Astrocyte (in vitro differentiated cells and primary cell): ENCODE results near the gene ERCC6L2. TPM values are rescaled to one million over a fixed set of nuclear protein-coding genes. Genes with fewer than 3 reads are reported as not detected.

Experiments
- DNase-seq: peaks from one replicate; pipeline ENCODE4 v3.0.0-alpha.2; 2010; ENCODE audit warnings: low read depth
- FAIRE-seq: peaks from 2 replicates; lab custom pipeline; 2011; peaks lifted over from hg19 to GRCh38; lab: Jason Lieb, UNC
- H2AFZ ChIP-seq: 2 replicates; pipeline ENCODE4 v1.6.0; 2012; ENCODE audit warnings: low read depth, low read length, inconsistent platforms
- H3K27ac ChIP-seq: 2 replicates; pipeline ENCODE4 v1.5.1; 2011; ENCODE audit warnings: low read depth, low read length, inconsistent platforms
- H3K27me3 ChIP-seq: 2 replicates; pipeline ENCODE4 v1.6.0; 2011; ENCODE audit warnings: low read length, inconsistent platforms; ENCODE audit not compliant: insufficient read depth
- H3K36me3 ChIP-seq: 2 replicates; pipeline ENCODE4 v1.5.1; 2011; ENCODE audit warnings: low read length, inconsistent platforms; ENCODE audit not compliant: insufficient read depth
- H3K4me1 ChIP-seq: 2 replicates; pipeline ENCODE4 v1.5.1; 2011; ENCODE audit warnings: low read length, inconsistent platforms; ENCODE audit not compliant: insufficient read depth
- H3K4me2 ChIP-seq: 2 replicates; pipeline ENCODE4 v1.6.0; 2012; ENCODE audit warnings: low read length, inconsistent platforms
- H3K4me3 ChIP-seq: 2 replicates; pipeline ENCODE4 v1.5.1; 2011; ENCODE audit warnings: low read depth, mild to moderate bottlenecking, low read length, inconsistent platforms; ENCODE audit not compliant: insufficient read depth
- H3K79me2 ChIP-seq: 2 replicates; pipeline ENCODE4 v1.6.0; 2012; ENCODE audit warnings: mild to moderate bottlenecking, low read length, inconsistent platforms; ENCODE audit not compliant: insufficient read depth
- H3K9ac ChIP-seq: 2 replicates; pipeline ENCODE4 v1.6.0; 2012; ENCODE audit warnings: mild to moderate bottlenecking, low read length, inconsistent platforms
- H3K9me3 ChIP-seq: 2 replicates; pipeline ENCODE4 v1.5.1; 2012; ENCODE audit warnings: low read depth, mild to moderate bottlenecking, low read length, inconsistent platforms; ENCODE audit not compliant: insufficient read depth
- H4K20me1 ChIP-seq: 2 replicates; pipeline ENCODE4 v1.6.0; 2012; ENCODE audit warnings: low read length, inconsistent platforms; ENCODE audit not compliant: insufficient read depth
- H3K27ac Mint-ChIP-seq: one replicate; pipeline ENCODE4 v1.8.0; 2021; ENCODE audit warnings: mild to moderate bottlenecking, mixed read lengths; ENCODE audit not compliant: unreplicated experiment
- H3K27me3 Mint-ChIP-seq: one replicate; pipeline ENCODE4 v1.8.0; 2021; ENCODE audit warnings: low read depth, mixed read lengths; ENCODE audit not compliant: unreplicated experiment
- H3K36me3 Mint-ChIP-seq: one replicate; pipeline ENCODE4 v1.8.0; 2021; ENCODE audit warnings: low read depth, mixed read lengths; ENCODE audit not compliant: unreplicated experiment
- H3K4me1 Mint-ChIP-seq: one replicate; pipeline ENCODE4 v1.8.0; 2021; ENCODE audit warnings: low read depth, mixed read lengths; ENCODE audit not compliant: unreplicated experiment
- H3K4me3 Mint-ChIP-seq: one replicate; pipeline ENCODE4 v1.8.0; 2021; ENCODE audit warnings: mild to moderate bottlenecking, moderate library complexity, mixed read lengths; ENCODE audit not compliant: unreplicated experiment
- H3K9me3 Mint-ChIP-seq: one replicate; pipeline ENCODE4 v1.8.0; 2021; ENCODE audit warnings: mild to moderate bottlenecking, mixed read lengths; ENCODE audit not compliant: unreplicated experiment
- EZH2 ChIP-seq: IDR thresholded peaks from 2 replicates; pipeline ENCODE4 v1.6.1; 2012; ENCODE audit warnings: mild to moderate bottlenecking, low read length, inconsistent platforms; ENCODE audit not compliant: insufficient read depth
- total RNA-seq: library from RNA; stranded (reverse); gene quantifications from 2 replicates; pipeline ENCODE4 v1.2.1, GENCODE V29; 2021
- TF ChIP-seq, protein P1 (sequence below): IDR thresholded peaks from 2 replicates; pipeline ENCODE4 v1.5.1; 2011; ENCODE audit warnings: low read depth, mild to moderate bottlenecking, inconsistent platforms, low read length, moderate library complexity; ENCODE audit not compliant: insufficient read depth

The ERCC6L2 gene
- total RNA-seq, 1 donor from 2014 or later = 31.9 TPM

DNA sequence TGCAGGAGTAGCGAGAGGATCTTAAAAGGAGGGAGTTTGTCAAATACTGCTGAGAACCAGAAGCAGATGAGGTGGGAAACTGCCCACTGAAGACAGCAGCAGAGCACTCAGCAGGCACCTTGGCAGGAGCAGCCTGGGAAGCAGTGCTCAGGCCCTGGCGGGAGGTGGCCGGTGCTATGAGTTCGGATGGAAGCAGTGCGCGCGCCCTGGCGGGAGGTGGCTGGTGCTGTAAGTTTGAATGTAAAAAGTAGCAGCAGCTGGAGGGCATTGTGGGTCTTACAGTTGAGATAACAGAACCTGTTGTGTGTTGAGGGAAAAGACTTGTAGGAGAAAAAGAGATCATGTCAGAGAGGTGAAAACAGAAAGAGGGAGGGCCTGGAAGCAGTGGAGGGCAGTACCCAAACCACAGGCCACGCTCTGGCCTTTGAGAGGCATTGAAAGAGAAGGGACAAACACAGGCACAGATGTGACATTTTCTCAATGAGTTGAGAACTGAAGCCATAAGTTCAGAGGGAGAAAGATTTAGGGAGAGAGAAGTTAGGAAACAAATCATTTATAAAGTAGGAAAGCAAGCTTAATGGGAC lies 130.9 kb downstream of the ERCC6L2 start:
- H3K27me3 Mint-ChIP-seq = no peaks in the 10 kb centered on the region
- FAIRE-seq (no peak), DNase-seq (no peak)
- H4K20me1 ChIP-seq = peaks cover 35% of the 10 kb centered on the region
- H3K79me2 ChIP-seq = no peaks in the 10 kb centered on the region
- no peaks in the 10 kb centered on the region for H3K27me3 ChIP-seq
- no peak overlapping the region for H3K4me3 ChIP-seq
- H3K27ac ChIP-seq = no peak overlapping the region
- peaks cover 17% of the 10 kb centered on the region for H3K4me1 Mint-ChIP-seq
- peaks cover 24% of the 10 kb centered on the region for H3K36me3 Mint-ChIP-seq
- no peaks in the 10 kb centered on the region for H3K9me3 ChIP-seq
- H3K9ac ChIP-seq = no peak overlapping the region
- no peaks in the 10 kb centered on the region for H3K36me3 ChIP-seq
- TF ChIP-seq, protein P1, sequence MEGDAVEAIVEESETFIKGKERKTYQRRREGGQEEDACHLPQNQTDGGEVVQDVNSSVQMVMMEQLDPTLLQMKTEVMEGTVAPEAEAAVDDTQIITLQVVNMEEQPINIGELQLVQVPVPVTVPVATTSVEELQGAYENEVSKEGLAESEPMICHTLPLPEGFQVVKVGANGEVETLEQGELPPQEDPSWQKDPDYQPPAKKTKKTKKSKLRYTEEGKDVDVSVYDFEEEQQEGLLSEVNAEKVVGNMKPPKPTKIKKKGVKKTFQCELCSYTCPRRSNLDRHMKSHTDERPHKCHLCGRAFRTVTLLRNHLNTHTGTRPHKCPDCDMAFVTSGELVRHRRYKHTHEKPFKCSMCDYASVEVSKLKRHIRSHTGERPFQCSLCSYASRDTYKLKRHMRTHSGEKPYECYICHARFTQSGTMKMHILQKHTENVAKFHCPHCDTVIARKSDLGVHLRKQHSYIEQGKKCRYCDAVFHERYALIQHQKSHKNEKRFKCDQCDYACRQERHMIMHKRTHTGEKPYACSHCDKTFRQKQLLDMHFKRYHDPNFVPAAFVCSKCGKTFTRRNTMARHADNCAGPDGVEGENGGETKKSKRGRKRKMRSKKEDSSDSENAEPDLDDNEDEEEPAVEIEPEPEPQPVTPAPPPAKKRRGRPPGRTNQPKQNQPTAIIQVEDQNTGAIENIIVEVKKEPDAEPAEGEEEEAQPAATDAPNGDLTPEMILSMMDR = no peak
- H3K27ac Mint-ChIP-seq = no peak overlapping the region
- H3K4me1 ChIP-seq = no peaks in the 10 kb centered on the region
- no peak overlapping the region for H2AFZ ChIP-seq
- H3K4me3 Mint-ChIP-seq = no peak overlapping the region
- no peak overlapping the region for H3K4me2 ChIP-seq
- peaks cover 7% of the 10 kb centered on the region for H3K9me3 Mint-ChIP-seq

DNA sequence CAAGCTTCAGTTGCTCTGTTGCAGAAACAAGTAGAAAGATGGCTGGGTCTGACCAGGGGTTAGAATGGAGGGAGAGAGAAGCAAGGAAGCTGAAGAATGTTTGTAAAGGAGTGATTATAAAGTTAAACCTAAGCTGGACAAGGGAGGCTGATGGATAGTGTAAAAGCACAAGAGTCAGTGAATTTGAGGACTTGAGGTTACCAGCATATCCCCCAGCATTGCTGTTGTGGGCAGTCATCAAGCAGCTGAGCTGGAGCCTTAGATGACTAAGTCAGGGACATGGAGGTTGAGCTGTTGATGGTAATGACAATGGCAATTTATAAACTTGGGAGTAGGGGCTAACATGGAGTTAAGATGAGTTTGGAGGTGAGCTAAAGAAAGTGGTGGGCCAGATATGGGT lies 131.5 kb downstream of the ERCC6L2 start:
- H3K4me3 ChIP-seq = no peak overlapping the region
- peak; percentile 74 for DNase-seq
- Mint-ChIP-seq H3K9me3 (peaks cover 7% of the 10 kb centered on the region), H3K27me3 (no peaks in the 10 kb centered on the region), H3K27ac (no peak overlapping the region), H3K4me3 (no peak overlapping the region), H3K36me3 (peaks cover 23% of the 10 kb centered on the region), H3K4me1 (peaks cover 17% of the 10 kb centered on the region)
- H3K4me1 ChIP-seq = no peaks in the 10 kb centered on the region
- no peak overlapping the region for H2AFZ ChIP-seq
- no peak for FAIRE-seq
- H3K27me3 ChIP-seq = no peaks in the 10 kb centered on the region
- H4K20me1 ChIP-seq = peaks cover 35% of the 10 kb centered on the region
- TF ChIP-seq, protein P1 = no peak
- no peak for TF ChIP-seq EZH2
- no peaks in the 10 kb centered on the region for H3K9me3 ChIP-seq
- H3K4me2 ChIP-seq = no peak overlapping the region
- no peaks in the 10 kb centered on the region for H3K79me2 ChIP-seq
- H3K36me3 ChIP-seq = no peaks in the 10 kb centered on the region
- H3K27ac ChIP-seq = no peak overlapping the region
- no peak overlapping the region for H3K9ac ChIP-seq

DNA sequence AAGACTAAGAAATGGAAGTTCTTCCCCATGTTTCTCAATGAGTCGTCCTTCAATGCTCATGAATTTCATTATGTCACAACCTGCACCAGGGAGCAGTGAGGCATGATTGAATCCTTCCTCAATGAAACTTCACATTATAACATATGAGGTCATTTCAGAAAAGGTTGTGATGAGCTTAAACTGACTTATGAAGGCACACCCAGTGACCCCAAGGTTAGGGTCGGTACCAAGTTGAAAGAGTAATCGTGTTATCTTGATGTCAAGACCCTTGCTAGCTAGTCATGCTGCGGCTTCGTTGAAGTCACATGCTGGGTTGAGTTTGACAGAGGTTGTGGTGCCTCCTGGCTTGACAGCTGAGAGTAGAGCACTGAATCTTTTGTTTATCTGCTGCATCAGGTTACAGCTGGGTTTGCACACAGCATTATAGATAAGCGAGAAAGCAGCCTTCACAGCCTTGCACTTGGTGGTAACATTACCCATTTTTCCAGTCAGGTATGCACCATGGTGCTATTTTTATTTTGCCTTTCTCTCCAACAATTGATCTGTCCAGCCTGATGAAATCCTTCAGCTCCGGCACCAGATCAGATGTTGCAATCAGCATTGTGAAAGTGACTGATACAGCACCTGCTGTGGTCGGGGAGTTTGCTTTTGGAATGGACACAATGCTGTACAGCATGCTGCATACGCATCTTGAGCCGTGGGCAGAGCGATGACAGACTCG lies 133.2 kb downstream of the ERCC6L2 start:
- no peaks in the 10 kb centered on the region for H3K36me3 ChIP-seq
- Mint-ChIP-seq H3K9me3 (no peaks in the 10 kb centered on the region), H3K4me3 (no peak overlapping the region), H3K4me1 (peaks cover 17% of the 10 kb centered on the region), H3K36me3 (peaks cover 13% of the 10 kb centered on the region), H3K27ac (no peak overlapping the region), H3K27me3 (no peaks in the 10 kb centered on the region)
- H2AFZ ChIP-seq = no peak overlapping the region
- DNase-seq (no peak), FAIRE-seq (no peak)
- no peak overlapping the region for H3K4me2 ChIP-seq
- H3K9ac ChIP-seq = no peak overlapping the region
- no peak overlapping the region for H3K27ac ChIP-seq
- H3K27me3 ChIP-seq = no peaks in the 10 kb centered on the region
- no peaks in the 10 kb centered on the region for H3K4me1 ChIP-seq
- H4K20me1 ChIP-seq = peaks cover 30% of the 10 kb centered on the region
- no peaks in the 10 kb centered on the region for H3K79me2 ChIP-seq
- no peak for TF ChIP-seq EZH2
- TF ChIP-seq, protein P1 = no peak
- no peak overlapping the region for H3K4me3 ChIP-seq
- no peaks in the 10 kb centered on the region for H3K9me3 ChIP-seq
